ENCODE data around the gene THG1L. TPM values are rescaled to one million over a fixed set of nuclear protein-coding genes. Genes with fewer than 3 reads are reported as not detected.

THG1L gene
- total and polyA plus RNA-seq, 2 experiments from 2014 or later = 12.2 to 13.8 TPM

- ATAC-seq (no peak), DNase-seq (ENCODE audit: low spot score) (no peak)
- Histone ChIP-seq H3K4me3 (no peak overlapping the region), H3K27ac (ENCODE audit: low read depth) (no peak overlapping the region), H3F3A (replicated peaks; ENCODE audit: low read depth) (no peaks in the 10 kb centered on the region), H3K36me3 (ENCODE audit: insufficient read depth) (no peaks in the 10 kb centered on the region), H3K4me1 (ENCODE audit: insufficient read depth) (no peaks in the 10 kb centered on the region), H4K20me1 (replicated peaks; ENCODE audit: insufficient read depth) (no peaks in the 10 kb centered on the region), H3K79me2 (replicated peaks; ENCODE audit: insufficient read depth) (no peaks in the 10 kb centered on the region), H3K27me3 (ENCODE audit: insufficient read depth) (no peaks in the 10 kb centered on the region), H2AFZ (no peak overlapping the region), H3K9me2 (ENCODE audit: insufficient read depth) (no peaks in the 10 kb centered on the region), H3K4me2 (no peak overlapping the region)
- Mint-ChIP-seq H3K4me1 (peaks cover 2% of the 10 kb centered on the region; the same call in 1 of the 3 replicates), H3K9me3 (no peaks in the 10 kb centered on the region), H3K36me3 (ENCODE audit: low read depth) (no peaks in the 10 kb centered on the region), H3K27me3 (ENCODE audit: insufficient read depth, low read depth, poor library complexity) (peaks cover 6% of the 10 kb centered on the region), H3K27ac (no peak overlapping the region), H3K4me3 (no peak overlapping the region)
- TF ChIP-seq NANOG (IDR thresholded peaks at IDR 0.05; ENCODE audit: borderline replicate concordance) (no peak), POLR2AphosphoS5 (IDR thresholded peaks at IDR 0.05; ENCODE audit: low read depth) (no peak), STAT1 (IDR thresholded peaks at IDR 0.05; ENCODE audit: unreplicated experiment) (no peak), ZNF331 (CRISPR knock-in tag; IDR thresholded peaks at IDR 0.05; ENCODE audit: low read depth) (no peak), EZH2phosphoT487 (IDR thresholded peaks at IDR 0.05; ENCODE audit: unreplicated experiment) (no peak), ZNF114 (CRISPR knock-in tag; IDR thresholded peaks at IDR 0.05) (no peak)
- TF ChIP-seq, protein P1, sequence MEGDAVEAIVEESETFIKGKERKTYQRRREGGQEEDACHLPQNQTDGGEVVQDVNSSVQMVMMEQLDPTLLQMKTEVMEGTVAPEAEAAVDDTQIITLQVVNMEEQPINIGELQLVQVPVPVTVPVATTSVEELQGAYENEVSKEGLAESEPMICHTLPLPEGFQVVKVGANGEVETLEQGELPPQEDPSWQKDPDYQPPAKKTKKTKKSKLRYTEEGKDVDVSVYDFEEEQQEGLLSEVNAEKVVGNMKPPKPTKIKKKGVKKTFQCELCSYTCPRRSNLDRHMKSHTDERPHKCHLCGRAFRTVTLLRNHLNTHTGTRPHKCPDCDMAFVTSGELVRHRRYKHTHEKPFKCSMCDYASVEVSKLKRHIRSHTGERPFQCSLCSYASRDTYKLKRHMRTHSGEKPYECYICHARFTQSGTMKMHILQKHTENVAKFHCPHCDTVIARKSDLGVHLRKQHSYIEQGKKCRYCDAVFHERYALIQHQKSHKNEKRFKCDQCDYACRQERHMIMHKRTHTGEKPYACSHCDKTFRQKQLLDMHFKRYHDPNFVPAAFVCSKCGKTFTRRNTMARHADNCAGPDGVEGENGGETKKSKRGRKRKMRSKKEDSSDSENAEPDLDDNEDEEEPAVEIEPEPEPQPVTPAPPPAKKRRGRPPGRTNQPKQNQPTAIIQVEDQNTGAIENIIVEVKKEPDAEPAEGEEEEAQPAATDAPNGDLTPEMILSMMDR (conservative IDR thresholded peaks at IDR 0.05; ENCODE audit: low read depth in 2 of 2) = no peak
- TF ChIP-seq, protein P2, sequence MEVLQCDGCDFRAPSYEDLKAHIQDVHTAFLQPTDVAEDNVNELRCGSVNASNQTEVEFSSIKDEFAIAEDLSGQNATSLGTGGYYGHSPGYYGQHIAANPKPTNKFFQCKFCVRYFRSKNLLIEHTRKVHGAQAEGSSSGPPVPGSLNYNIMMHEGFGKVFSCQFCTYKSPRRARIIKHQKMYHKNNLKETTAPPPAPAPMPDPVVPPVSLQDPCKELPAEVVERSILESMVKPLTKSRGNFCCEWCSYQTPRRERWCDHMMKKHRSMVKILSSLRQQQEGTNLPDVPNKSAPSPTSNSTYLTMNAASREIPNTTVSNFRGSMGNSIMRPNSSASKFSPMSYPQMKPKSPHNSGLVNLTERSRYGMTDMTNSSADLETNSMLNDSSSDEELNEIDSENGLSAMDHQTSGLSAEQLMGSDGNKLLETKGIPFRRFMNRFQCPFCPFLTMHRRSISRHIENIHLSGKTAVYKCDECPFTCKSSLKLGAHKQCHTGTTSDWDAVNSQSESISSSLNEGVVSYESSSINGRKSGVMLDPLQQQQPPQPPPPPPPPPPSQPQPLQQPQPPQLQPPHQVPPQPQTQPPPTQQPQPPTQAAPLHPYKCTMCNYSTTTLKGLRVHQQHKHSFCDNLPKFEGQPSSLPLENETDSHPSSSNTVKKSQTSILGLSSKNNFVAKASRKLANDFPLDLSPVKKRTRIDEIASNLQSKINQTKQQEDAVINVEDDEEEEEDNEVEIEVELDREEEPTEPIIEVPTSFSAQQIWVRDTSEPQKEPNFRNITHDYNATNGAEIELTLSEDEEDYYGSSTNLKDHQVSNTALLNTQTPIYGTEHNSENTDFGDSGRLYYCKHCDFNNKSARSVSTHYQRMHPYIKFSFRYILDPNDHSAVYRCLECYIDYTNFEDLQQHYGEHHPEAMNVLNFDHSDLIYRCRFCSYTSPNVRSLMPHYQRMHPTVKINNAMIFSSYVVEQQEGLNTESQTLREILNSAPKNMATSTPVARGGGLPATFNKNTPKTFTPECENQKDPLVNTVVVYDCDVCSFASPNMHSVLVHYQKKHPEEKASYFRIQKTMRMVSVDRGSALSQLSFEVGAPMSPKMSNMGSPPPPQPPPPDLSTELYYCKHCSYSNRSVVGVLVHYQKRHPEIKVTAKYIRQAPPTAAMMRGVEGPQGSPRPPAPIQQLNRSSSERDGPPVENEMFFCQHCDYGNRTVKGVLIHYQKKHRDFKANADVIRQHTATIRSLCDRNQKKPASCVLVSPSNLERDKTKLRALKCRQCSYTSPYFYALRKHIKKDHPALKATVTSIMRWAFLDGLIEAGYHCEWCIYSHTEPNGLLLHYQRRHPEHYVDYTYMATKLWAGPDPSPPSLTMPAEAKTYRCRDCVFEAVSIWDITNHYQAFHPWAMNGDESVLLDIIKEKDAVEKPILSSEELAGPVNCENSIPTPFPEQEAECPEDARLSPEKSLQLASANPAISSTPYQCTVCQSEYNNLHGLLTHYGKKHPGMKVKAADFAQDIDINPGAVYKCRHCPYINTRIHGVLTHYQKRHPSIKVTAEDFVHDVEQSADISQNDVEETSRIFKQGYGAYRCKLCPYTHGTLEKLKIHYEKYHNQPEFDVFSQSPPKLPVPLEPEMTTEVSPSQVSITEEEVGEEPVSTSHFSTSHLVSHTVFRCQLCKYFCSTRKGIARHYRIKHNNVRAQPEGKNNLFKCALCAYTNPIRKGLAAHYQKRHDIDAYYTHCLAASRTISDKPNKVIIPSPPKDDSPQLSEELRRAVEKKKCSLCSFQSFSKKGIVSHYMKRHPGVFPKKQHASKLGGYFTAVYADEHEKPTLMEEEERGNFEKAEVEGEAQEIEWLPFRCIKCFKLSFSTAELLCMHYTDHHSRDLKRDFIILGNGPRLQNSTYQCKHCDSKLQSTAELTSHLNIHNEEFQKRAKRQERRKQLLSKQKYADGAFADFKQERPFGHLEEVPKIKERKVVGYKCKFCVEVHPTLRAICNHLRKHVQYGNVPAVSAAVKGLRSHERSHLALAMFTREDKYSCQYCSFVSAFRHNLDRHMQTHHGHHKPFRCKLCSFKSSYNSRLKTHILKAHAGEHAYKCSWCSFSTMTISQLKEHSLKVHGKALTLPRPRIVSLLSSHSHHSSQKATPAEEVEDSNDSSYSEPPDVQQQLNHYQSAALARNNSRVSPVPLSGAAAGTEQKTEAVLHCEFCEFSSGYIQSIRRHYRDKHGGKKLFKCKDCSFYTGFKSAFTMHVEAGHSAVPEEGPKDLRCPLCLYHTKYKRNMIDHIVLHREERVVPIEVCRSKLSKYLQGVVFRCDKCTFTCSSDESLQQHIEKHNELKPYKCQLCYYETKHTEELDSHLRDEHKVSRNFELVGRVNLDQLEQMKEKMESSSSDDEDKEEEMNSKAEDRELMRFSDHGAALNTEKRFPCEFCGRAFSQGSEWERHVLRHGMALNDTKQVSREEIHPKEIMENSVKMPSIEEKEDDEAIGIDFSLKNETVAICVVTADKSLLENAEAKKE (CRISPR knock-in tag; IDR thresholded peaks at IDR 0.05) = no peak
- TF ChIP-seq, protein P3, sequence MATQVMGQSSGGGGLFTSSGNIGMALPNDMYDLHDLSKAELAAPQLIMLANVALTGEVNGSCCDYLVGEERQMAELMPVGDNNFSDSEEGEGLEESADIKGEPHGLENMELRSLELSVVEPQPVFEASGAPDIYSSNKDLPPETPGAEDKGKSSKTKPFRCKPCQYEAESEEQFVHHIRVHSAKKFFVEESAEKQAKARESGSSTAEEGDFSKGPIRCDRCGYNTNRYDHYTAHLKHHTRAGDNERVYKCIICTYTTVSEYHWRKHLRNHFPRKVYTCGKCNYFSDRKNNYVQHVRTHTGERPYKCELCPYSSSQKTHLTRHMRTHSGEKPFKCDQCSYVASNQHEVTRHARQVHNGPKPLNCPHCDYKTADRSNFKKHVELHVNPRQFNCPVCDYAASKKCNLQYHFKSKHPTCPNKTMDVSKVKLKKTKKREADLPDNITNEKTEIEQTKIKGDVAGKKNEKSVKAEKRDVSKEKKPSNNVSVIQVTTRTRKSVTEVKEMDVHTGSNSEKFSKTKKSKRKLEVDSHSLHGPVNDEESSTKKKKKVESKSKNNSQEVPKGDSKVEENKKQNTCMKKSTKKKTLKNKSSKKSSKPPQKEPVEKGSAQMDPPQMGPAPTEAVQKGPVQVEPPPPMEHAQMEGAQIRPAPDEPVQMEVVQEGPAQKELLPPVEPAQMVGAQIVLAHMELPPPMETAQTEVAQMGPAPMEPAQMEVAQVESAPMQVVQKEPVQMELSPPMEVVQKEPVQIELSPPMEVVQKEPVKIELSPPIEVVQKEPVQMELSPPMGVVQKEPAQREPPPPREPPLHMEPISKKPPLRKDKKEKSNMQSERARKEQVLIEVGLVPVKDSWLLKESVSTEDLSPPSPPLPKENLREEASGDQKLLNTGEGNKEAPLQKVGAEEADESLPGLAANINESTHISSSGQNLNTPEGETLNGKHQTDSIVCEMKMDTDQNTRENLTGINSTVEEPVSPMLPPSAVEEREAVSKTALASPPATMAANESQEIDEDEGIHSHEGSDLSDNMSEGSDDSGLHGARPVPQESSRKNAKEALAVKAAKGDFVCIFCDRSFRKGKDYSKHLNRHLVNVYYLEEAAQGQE (IDR thresholded peaks at IDR 0.05; ENCODE audit: unreplicated experiment) = no peak
- TF ChIP-seq, protein P4, sequence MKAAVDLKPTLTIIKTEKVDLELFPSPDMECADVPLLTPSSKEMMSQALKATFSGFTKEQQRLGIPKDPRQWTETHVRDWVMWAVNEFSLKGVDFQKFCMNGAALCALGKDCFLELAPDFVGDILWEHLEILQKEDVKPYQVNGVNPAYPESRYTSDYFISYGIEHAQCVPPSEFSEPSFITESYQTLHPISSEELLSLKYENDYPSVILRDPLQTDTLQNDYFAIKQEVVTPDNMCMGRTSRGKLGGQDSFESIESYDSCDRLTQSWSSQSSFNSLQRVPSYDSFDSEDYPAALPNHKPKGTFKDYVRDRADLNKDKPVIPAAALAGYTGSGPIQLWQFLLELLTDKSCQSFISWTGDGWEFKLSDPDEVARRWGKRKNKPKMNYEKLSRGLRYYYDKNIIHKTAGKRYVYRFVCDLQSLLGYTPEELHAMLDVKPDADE (IDR thresholded peaks at IDR 0.05) = no peak
Observed at GRCh38 chr5:157713830-157714595, 17.2 kb upstream of the THG1L start.
